GM18508 (cell line): Measurements from ENCODE around the gene RPS27L.
"Not testable (repeated sequence)": the region's sequence is repeated elsewhere in the genome, so short reads cannot be mapped to it uniquely, and the experiment has no call there.

Experiments used
- ATAC-seq: cut with Tn5 transposase; IDR thresholded peaks from one replicate; pipeline ENCODE4 v1.9.1; 2021; ENCODE audit warnings: moderate number of reproducible peaks; ENCODE audit not compliant: insufficient read depth, unreplicated experiment

RPS27L gene

DNA sequence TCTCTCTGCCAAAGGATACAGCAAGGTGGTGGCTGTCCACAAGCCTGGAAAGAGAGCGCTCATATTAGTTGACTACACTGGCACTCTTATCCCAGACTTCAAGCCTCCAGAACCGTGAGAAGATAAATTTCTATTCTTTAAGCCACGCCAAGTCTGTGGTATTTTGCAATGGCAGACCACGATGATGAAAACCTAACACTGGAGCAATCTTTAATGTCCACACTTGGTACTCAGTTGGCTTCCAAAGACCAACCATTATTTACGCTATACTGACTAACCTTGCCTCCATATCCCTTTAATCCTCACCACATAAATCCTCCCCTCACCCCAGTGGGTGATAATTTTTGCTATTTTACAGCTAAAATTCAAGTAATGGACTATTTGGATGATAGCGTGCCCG lies 52.5 kb downstream of the RPS27L start:
- ATAC-seq = no peak

DNA sequence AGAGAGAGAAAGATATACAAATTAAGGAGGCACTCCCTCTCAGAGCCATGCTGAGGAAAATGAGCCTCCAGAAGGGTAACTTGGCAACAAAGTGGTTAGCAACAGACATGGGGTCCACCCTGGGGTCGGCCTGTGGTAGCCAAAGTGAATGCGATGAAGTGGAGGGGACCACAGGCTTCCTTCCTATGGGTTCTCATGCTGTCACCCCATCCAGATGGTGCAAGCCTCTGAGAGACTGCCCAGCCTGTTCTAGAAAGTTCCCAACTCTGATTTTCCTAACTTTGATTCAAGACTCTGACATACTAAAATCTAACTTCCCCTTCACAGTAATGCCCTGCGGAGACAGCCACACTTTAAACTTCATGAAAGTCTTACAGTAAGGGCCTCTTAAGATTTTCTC lies 53.9 kb downstream of the RPS27L start:
- no peak for ATAC-seq

DNA sequence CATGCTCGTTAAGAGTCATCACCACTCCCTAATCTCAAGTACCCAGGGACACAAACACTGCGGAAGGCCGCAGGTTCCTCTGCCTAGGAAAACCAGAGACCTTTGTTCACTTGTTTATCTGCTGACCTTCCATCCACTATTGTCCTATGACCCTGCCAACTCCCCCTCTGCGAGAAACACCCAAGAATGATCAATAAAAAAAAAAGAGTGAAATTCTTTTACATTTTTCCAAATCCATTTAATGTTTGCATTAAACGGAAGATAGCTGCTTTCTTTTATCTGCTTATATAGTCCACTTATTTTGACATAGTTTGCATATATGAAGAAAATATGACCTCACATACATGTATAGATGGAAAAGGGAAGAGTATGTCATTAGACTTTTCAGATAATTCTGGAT lies 57.7 kb downstream of the RPS27L start:
- not testable (repeated sequence) for ATAC-seq

DNA sequence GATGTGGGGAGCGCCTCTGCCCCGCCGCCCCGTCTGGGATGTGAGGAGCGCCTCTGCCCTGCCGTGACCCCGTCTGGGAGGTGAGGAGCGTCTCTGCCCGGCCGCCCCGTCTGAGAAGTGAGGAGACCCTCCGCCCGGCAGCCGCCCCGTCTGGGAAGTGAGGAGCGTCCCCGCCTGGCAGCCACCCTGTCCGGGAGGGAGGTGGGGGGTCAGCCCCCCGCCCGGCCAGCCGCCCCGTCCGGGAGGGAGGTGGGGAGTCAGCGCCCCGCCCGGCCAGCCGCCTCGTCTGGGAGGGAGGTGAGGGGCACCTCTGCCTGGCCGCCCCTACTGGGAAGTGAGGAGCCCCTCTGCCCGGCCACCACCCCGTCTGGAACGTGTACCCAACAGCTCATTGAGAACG lies 58.4 kb downstream of the RPS27L start:
- not testable (repeated sequence) for ATAC-seq
